Stimulated activated CD4-positive, alpha-beta T cell treated with anti-CD3 and anti-CD28 coated beads, Interleukin-1b, Interleukin-23, amount 100 ng/mL, for 4 hours (primary cell): ENCODE data around the gene CUTC.

Experiments
- DNase-seq, 2 donors: peaks; one replicate each; pipeline ENCODE4 v3.0.0-alpha.2; 2020; ENCODE audit warnings: low read depth in 2 of 2

Gene CUTC

DNA sequence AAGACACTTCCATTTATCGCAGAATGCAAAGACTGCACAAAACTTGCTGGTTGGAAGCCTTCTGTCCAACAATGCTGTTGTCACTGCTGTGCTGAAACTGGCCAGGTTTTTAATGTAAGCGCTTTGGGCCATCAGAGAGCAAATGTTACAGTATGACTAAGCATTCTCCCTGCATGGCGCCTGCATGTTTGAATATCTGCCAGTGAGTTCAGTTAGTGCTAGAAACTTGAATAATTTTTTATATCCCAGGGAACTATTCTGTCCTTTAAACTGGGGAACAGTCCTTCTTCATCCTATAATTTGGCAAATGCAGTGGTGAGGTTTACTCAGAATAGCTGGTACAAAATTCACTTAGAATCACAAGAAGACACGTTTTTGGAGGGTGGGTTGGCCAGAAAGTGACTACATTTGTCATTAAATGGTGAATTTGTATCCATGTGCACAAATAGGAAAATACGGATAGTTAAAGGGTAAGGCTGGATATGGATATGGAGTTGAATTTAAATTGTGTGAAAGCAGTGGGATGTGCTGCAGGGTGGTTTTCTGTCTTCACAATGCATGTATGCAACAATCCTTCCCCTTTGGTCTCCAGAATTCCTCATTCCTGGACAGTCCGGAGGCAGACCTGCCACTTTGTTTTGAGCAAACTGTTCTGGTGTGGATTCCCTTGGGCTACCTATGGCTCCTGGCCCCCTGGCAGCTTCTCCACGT lies 52.1 kb downstream of the CUTC start:
- no peak for DNase-seq

DNA sequence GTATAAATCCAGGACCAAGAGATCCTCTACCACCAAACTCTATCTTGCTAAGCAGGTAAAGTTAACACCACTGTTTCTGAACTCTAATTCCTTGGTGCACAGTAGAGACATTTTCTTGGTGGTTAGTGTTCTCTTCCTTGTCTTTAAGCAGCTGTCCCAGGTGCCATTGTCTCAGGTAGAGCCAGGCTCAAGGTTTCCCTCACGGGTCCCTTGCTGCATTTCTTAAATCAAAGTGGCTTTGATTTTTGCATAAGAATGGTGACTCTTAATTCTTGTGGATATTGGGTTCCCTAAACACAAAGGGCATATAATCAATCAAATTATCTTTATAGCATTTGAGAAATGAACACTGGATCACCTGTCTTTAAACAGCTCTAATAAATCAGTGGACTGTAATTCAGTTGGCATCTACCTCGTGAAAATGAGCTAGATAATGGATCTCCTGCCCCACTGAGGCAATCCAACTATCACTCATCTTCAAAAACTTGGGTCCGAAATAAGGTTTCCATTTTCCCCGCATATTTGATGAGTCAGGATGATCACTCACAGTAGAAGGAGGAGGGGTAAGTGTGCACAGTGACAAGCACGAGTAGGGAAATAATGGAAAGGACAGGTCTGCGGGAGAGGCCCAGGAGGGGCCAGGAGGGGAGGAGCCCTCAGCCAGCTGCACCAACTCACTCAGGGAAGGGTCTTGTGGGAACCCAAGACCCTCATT lies 52.9 kb downstream of the CUTC start:
- DNase-seq = no peak

DNA sequence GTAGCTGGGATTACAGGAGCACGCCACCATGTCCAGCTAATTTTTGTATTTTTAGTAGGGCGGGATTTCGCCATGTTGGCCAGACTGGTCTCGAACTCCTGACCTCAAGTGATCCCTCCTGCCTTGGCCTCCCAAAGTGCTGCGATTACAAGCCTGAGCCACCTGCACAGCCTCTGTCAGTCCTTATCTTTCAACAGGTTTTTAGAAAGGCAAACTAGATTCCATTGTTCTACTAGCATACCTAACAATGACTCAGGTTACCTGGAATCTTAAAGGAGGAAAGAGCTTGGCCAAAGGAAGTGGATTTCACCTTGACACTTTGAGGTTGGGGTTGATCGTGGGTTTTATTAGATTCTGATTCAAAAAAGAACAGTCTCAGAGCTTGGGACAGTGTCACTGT lies 53.6 kb downstream of the CUTC start:
- DNase-seq = no peak

DNA sequence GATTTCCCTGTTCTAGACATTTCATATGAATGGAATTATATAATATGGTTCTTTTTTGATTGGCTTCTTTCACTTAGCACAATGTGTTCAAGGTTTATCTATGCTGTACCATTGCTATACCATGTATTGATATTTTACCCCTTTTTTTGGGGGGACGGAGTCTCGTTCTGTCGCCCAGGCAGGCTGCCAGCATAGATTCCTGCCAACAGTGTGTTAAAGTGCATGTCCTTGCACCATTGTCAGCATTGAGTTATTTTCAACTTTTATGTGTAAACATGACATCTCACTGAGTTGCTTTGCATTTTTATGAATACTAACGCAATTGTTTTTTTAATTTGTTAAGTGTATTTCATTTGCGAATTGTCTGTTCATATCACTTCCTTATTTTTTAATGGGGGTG lies 55.3 kb downstream of the CUTC start:
- no peak for DNase-seq

DNA sequence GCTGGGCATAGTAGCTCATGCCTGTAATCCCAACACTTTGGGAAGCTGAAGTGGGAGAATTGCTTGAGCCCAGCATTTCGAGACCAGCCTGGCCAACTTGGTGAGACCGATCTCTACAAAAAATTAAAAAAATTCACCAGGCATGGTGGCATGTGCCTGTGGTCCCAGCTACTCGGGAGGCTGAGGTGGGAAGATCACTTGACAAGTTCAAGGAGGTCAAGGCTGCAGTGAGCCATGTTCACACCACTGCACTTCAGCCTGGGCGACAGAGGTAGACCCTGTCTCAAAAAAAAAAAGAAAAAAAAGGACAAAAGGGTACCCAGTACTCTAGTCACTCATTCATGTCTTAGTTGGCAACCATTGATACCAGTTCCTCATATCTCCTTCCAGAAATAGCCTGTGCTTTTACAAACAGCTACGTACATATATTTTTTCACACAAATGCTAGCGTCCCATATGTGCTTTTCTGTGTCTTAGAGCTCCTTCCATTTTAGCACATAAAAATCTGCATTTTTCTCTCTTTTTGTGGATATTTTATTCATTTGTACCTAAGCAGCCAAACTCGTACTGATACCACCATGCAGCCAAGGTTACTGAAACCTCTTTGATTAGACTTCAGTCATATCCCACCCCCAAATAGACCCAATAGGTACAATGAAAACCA lies 55.9 kb downstream of the CUTC start:
- DNase-seq = no peak

DNA sequence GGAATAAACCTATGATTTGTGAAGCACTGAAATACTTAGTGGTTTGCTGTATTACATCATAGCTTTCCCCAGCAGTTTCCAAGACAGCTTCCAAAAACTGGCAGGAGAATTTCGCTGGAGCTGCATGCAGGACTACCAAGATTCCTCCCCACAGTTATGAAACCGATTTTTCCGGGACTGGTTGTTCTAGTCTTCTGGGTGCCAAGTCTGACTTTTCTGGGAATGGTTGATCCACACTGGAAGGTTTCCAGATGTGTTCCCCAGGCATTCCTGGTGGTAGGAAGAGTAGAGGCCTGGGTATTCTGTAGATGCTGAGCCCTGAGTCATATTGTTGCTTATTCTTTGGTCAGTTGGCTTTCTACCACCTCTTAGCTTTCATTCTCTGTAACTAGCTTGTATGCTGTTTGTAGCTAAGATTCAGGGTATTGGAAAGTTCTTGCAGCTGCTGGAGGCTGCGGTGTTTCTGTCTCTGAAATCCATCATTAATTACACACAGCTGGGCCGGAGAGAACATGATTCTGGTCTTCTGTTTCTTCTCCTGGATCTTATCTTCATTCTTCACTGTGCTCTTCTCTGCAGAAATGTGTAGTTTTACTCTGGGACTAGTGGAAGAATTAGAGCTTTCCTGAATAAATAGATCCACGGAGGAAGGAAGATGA lies 56.7 kb downstream of the CUTC start:
- no peak for DNase-seq

DNA sequence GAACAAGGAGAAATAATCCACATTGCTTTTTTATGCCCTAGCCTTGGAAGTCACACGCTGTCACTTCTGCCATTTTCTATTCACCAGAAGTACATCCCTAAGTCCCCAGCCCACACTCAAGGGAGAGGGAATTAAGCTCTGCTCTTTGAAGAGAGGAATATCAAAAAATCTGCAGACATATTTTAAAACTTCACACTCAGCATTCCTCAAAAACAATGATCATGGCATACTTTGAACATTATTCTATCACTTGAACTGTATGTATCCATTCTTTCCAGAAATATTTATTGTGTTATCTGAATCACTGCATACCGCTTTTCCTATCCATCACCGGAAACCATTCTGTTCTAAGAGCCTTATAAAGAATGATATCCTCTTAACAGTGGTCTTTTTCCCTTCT lies 59.8 kb downstream of the CUTC start:
- no peak for DNase-seq

DNA sequence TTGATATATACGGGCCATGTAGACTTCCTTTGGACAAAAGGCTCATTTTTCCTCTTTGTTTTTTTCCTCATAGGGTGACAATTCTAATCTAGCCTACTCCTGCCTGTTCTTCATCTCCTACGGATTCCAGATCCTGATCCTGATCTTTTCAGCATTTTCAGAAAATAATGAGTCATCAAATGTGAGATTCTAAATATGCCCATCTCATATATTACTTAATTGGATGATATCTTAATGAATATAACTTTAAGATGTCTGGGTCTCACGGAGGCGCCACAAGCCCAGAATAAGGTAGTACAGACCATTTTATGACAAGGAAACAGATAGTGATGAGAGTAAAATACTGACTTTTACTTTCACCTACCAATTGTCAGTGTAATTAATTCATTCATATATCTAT lies 61.8 kb downstream of the CUTC start:
- DNase-seq = no peak

DNA sequence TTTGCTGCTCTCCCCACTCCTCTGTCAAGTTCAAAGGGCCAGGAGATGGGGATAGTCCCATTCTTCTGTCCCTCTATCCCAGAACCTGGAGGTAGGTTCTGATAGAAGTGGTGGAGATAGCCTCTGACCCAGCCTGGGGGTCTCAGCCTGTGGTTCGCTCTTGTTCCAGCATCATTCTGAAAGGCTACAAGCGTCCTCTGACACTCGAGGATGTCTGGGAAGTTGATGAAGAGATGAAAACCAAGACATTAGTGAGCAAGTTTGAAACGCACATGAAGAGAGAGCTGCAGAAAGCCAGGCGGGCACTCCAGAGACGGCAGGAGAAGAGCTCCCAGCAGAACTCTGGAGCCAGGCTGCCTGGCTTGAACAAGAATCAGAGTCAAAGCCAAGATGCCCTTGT lies 64.9 kb downstream of the CUTC start:
- DNase-seq = no peak

DNA sequence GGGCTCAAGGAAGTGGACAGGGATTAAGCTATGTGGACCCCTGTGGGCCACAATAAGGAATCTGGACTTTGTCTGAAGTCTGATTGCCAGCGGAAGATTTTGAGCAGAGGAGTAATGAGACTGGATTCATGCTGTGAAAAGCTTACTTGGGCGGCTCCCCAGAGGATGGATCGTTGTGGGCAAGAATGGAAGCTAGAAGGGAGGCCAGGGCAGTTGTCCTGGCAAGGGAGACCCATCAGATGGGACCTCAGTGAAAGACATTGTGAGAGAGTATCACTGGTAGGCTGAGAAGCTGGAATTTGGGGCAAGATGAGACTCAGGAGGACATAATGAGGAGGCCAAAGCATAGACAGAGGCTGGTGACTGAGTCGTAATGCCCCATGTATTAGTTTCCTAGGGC lies 66.0 kb downstream of the CUTC start:
- no peak for DNase-seq

DNA sequence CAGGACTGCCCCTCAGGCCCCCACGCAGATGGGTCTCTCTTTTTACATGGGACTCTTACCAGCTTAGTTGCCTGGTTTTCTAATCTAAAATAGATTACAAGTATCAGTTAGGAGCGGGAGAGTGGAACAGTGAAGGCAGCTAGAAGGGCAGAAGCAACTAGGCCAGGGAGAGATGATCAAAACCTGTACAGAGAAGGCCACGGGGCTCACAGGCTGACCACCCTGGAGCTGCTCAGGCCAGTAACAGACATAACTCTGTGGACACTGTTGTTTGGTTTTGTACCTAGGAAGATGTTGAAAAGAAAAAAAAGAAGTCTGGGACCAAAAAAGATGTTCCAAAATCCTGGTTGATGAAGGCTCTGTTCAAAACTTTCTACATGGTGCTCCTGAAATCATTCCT lies 66.9 kb downstream of the CUTC start:
- no peak for DNase-seq

DNA sequence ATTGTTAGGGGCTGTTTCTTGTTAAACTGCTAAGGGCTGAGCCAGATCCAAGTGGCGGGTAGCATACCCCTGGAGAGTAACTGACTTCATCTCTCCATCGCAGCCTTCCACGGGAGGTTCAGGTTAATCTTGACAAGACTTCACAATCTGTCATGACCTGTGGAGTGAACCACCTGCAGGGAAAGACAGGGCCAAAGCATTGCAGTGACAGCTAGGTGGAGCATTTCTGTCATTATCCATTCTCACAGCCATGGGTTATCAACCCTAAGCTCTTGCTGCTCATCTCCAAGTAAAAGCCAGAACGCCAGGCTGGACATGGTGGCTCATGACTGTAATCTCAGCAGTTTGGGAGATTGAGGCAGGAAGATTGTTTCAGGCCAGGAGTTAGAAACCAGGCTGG lies 67.6 kb downstream of the CUTC start:
- no peak for DNase-seq

DNA sequence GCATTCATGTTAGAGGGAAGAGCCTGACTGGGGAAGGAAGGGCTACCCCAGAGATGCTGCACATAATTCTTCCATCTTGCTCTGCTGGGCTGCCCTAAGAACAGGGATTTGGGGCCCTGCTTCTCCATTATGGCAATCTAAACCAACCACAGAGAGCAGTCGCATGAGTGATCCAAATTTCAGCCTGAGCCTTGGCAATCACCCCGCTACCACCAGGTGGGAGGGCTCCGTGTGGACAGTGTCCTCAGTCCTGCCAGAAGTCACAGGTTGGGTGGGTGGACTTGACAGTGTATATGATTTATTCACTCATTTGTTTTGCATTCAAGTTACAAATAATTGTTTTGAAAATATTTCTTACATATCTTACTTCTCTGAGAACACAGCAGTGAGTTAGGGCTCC lies 72.4 kb downstream of the CUTC start:
- no peak for DNase-seq

DNA sequence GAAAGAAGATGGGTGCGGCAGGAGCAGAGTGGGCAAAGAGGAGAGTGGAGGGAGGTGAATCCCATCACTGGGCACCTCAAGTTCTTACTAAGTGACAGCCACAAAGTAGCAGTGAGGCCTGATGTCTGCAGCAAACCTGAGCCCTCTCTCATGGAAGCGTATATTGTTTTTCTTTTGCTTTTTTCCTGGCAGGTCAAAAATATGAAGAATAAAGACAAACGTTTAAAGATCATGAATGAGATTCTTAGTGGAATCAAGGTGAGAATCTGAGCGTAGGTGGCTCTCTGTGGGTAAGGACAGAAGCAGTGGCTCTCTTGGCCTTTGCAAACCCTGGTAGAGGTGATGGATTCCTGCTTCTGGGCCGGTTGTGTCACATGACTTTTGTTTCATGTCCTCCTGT lies 73.2 kb downstream of the CUTC start:
- DNase-seq = no peak
